Chondrocyte (in vitro differentiated cells): ENCODE measurements around the gene MEF2B. TPM values are rescaled to one million over a fixed set of nuclear protein-coding genes. Genes with fewer than 3 reads are reported as not detected.

ENCODE experiments used
- DNase-seq: peaks from one replicate; pipeline ENCODE4 v3.0.0; 2021; ENCODE audit warnings: mixed read lengths, low spot score
- H3K27ac Mint-ChIP-seq: one replicate; pipeline ENCODE4 v1.8.0; 2021; ENCODE audit warnings: mild to moderate bottlenecking, moderate library complexity, mixed read lengths; ENCODE audit not compliant: unreplicated experiment
- H3K27me3 Mint-ChIP-seq: 2 replicates; pipeline ENCODE4 v1.8.0; 2021; ENCODE audit warnings: low read depth, mixed read lengths
- H3K36me3 Mint-ChIP-seq: 2 replicates; pipeline ENCODE4 v1.8.0; 2021; ENCODE audit warnings: low read depth, mixed read lengths
- H3K4me1 Mint-ChIP-seq: 2 replicates; pipeline ENCODE4 v1.8.0; 2021; ENCODE audit warnings: low read depth, mild to moderate bottlenecking, mixed read lengths
- H3K4me3 Mint-ChIP-seq: one replicate; pipeline ENCODE4 v1.8.0; 2021; ENCODE audit warnings: mild to moderate bottlenecking, moderate library complexity, mixed read lengths; ENCODE audit not compliant: unreplicated experiment
- H3K9me3 Mint-ChIP-seq: 2 replicates; pipeline ENCODE4 v1.8.0; 2021; ENCODE audit warnings: low read depth, mixed read lengths
- CTCF ChIP-seq: fragments of 200-600 bp; sonication (generic); IDR thresholded peaks from 2 replicates; pipeline ENCODE4 v1.5.0; 2021; ENCODE audit warnings: antibody characterized with exemption, mild to moderate bottlenecking, moderate library complexity
- total RNA-seq: library from RNA; stranded (reverse); gene quantifications from 3 replicates; pipeline ENCODE4 v1.2.1, GENCODE V29; 2021

The MEF2B gene
- total RNA-seq, 1 donor from 2014 or later: 1.2 TPM

GRCh38 chr19:19126102-19126501, 44.0 kb downstream of the MEF2B start:
- Mint-ChIP-seq H3K36me3 (peaks cover 23% of the 10 kb centered on the region), H3K27me3 (no peaks in the 10 kb centered on the region), H3K4me1 (no peaks in the 10 kb centered on the region)

GRCh38 chr19:19123386-19123785, 46.7 kb downstream of the MEF2B start:
- peaks cover 14% of the 10 kb centered on the region for H3K9me3 Mint-ChIP-seq
- TF ChIP-seq CTCF: no peak
- H3K27me3 Mint-ChIP-seq: no peaks in the 10 kb centered on the region
- no peak for DNase-seq
- H3K36me3 Mint-ChIP-seq: peaks cover 27% of the 10 kb centered on the region
- H3K4me1 Mint-ChIP-seq: no peaks in the 10 kb centered on the region
- H3K27ac Mint-ChIP-seq: no peak overlapping the region
- H3K4me3 Mint-ChIP-seq: no peak overlapping the region

More at GRCh38 chr19:19126102-19126501, 44.0 kb downstream of the MEF2B start:
- no peak for TF ChIP-seq CTCF
- no peak overlapping the region for H3K4me3 Mint-ChIP-seq
- no peak for DNase-seq
- H3K9me3 Mint-ChIP-seq: peaks cover 14% of the 10 kb centered on the region
- H3K27ac Mint-ChIP-seq: no peak overlapping the region

GRCh38 chr19:19122902-19123301, 47.2 kb downstream of the MEF2B start:
- Mint-ChIP-seq H3K4me1 (no peaks in the 10 kb centered on the region), H3K9me3 (peaks cover 13% of the 10 kb centered on the region), H3K27ac (no peak overlapping the region), H3K4me3 (no peak overlapping the region), H3K36me3 (peaks cover 26% of the 10 kb centered on the region), H3K27me3 (no peaks in the 10 kb centered on the region)
- TF ChIP-seq CTCF: no peak
- DNase-seq: no peak

GRCh38 chr19:19121371-19121770, 48.7 kb downstream of the MEF2B start:
- Mint-ChIP-seq H3K9me3 (peaks cover 12% of the 10 kb centered on the region), H3K36me3 (peaks cover 26% of the 10 kb centered on the region), H3K4me3 (no peak overlapping the region), H3K4me1 (no peaks in the 10 kb centered on the region), H3K27ac (no peak overlapping the region), H3K27me3 (no peaks in the 10 kb centered on the region)
- no peak for DNase-seq
- no peak for TF ChIP-seq CTCF

- peaks cover 12% of the 10 kb centered on the region for H3K9me3 Mint-ChIP-seq
- H3K27me3 Mint-ChIP-seq: no peaks in the 10 kb centered on the region
- H3K36me3 Mint-ChIP-seq: peaks cover 26% of the 10 kb centered on the region
- H3K4me1 Mint-ChIP-seq: no peaks in the 10 kb centered on the region
- no peak overlapping the region for H3K27ac Mint-ChIP-seq
- no peak for TF ChIP-seq CTCF
- DNase-seq: no peak
- H3K4me3 Mint-ChIP-seq: no peak overlapping the region
Measured at GRCh38 chr19:19120308-19121231, 49.5 kb downstream of the MEF2B start.
